Natural killer cell (primary cell): ENCODE measurements around the gene KLF16. TPM values are rescaled to one million over a fixed set of nuclear protein-coding genes. Genes with fewer than 3 reads are reported as not detected.

Experiments used
- ATAC-seq, 3 donors: fragments of 150-1000 bp in 2 of 3; fragments of 200-7000 bp in 1 of 3; cut with Tn5 transposase; 1 replicate in 1 of 3; 2 replicates in 2 of 3; pipeline ENCODE4 v1.10.0; 2021; ENCODE audit warnings: mild to moderate bottlenecking in 2 of 3, moderate library complexity in 2 of 3
- DNase-seq, 2 donors: peaks; one replicate each; pipeline versions ENCODE4 v3.0.0 to v3.0.0-alpha.2; 2013 to 2021; ENCODE audit warnings: mixed read lengths in 1 of 2
- H3K27ac ChIP-seq: one replicate; pipeline ENCODE4 v1.5.1; 2013; ENCODE audit warnings: mild to moderate bottlenecking, low read length
- H3K27me3 ChIP-seq: one replicate; pipeline ENCODE4 v1.6.1; 2013; ENCODE audit warnings: low read length; ENCODE audit not compliant: control insufficient read depth, insufficient read depth
- H3K36me3 ChIP-seq: one replicate; pipeline ENCODE4 v1.6.1; 2013; ENCODE audit warnings: low read length; ENCODE audit not compliant: control insufficient read depth, insufficient read depth
- H3K4me1 ChIP-seq: one replicate; pipeline ENCODE4 v1.6.1; 2013; ENCODE audit warnings: low read length; ENCODE audit not compliant: control insufficient read depth, insufficient read depth
- H3K4me3 ChIP-seq: one replicate; pipeline ENCODE4 v1.5.1; 2013; ENCODE audit warnings: low read length
- H3K9me3 ChIP-seq: one replicate; pipeline ENCODE4 v1.6.1; 2013; ENCODE audit warnings: low read length; ENCODE audit not compliant: control insufficient read depth, insufficient read depth
- H3K27ac Mint-ChIP-seq, 2 donors: one replicate each; pipeline ENCODE4 v1.8.0; 2022; ENCODE audit warnings: mild to moderate bottlenecking in 2 of 2, mixed read lengths in 2 of 2, moderate library complexity in 1 of 2
- H3K27me3 Mint-ChIP-seq, 2 donors: one replicate each; pipeline ENCODE4 v1.8.0; 2022; ENCODE audit warnings: low read depth in 2 of 2, mixed read lengths in 2 of 2
- H3K36me3 Mint-ChIP-seq: one replicate; pipeline ENCODE4 v1.8.0; 2022; ENCODE audit warnings: mixed read lengths
- H3K4me1 Mint-ChIP-seq, 2 donors: one replicate each; pipeline ENCODE4 v1.8.0; 2022; ENCODE audit warnings: mixed read lengths in 2 of 2
- H3K4me3 Mint-ChIP-seq: one replicate; pipeline ENCODE4 v1.8.0; 2022; ENCODE audit warnings: mild to moderate bottlenecking, moderate library complexity, mixed read lengths
- H3K9me3 Mint-ChIP-seq, 2 donors: one replicate each; pipeline ENCODE4 v1.8.0; 2022; ENCODE audit warnings: mixed read lengths in 2 of 2
- CTCF ChIP-seq: fragments of 200-600 bp; IDR thresholded peaks from one replicate; pipeline ENCODE4 v1.8.0; 2022; ENCODE audit warnings: antibody characterized with exemption
- WGBS: methylation state at CpG from one replicate; pipeline ENCODE4 v1.1.7; 2013; ENCODE audit warnings: missing lambda C conversion rate; ENCODE audit not compliant: insufficient coverage; 5-methylcytosine and 5-hydroxymethylcytosine counted together
- intact Hi-C: fragments of 100-400 bp; cut with micrococcal nuclease; formaldehyde crosslinking; loops from one replicate; pipeline ENCODE4 v1.14.2; 2022
- total RNA-seq, 4 donors: library from RNA; stranded (reverse); fragments of 120-200 nt in 1 of 4; gene quantifications; one replicate each; pipeline versions ENCODE4 v1.2.3 to v1.2.4, GENCODE V29; 2013 to 2022

KLF16 gene
- total RNA-seq, 3 donors from 2014 or later (not counting 1 experiment from before 2014, with no cell fraction given), result 29.1 to 38.4 (median 34.8) TPM

GRCh38 chr19:1905110-1905862, 41.9 kb upstream of the KLF16 start, which contains the start of the genes ADAT3 and SCAMP4:
Gene ADAT3, plus strand, starts transcription at chr19:1905399. Its CDS starts 6,649 bp downstream, at chr19:1912048.
Gene SCAMP4, plus strand, starts transcription at chr19:1905399. Its CDS starts 9,621 bp downstream, at chr19:1915020.
- no peaks in the 10 kb centered on the region for H3K9me3 ChIP-seq
- H3K4me1 Mint-ChIP-seq, result peaks cover 22 to 33% of the 10 kb centered on the region in 2 donors
- no peak for TF ChIP-seq CTCF
- under 1% methylated on average over 92 of the region's 92 CpGs for whole genome bisulfite sequencing
- intact Hi-C loops, result loop anchor here (1.0 to 2.0 kb wide), 2 partner anchors 8 to 20 kb away; partner anchors contain the start of gene ABHD17A
- no peaks in the 10 kb centered on the region for H3K9me3 Mint-ChIP-seq
- peaks cover 63% of the 10 kb centered on the region for H3K4me1 ChIP-seq
- H3K36me3 ChIP-seq, result no peaks in the 10 kb centered on the region
- DNase-seq (peak; percentile 94 to 99), ATAC-seq (peak; percentile 94 to 98 (median 96))
- no peaks in the 10 kb centered on the region for H3K27me3 ChIP-seq
- H3K4me3 ChIP-seq, result peak within 1 kb of the TSS; percentile 54
- H3K36me3 Mint-ChIP-seq, result no peaks in the 10 kb centered on the region
- peak within 1 kb of the TSS; percentile 92 for H3K4me3 Mint-ChIP-seq
- H3K27ac ChIP-seq, result peak within 1 kb of the TSS; percentile 69
- peak within 1 kb of the TSS; percentile 81 to 89 for H3K27ac Mint-ChIP-seq
- no peaks in the 10 kb centered on the region for H3K27me3 Mint-ChIP-seq

GRCh38 chr19:1904860-1905109, 41.4 kb upstream of the KLF16 start:
- DNase-seq (no peak), ATAC-seq (no peak)
- Mint-ChIP-seq H3K27ac (peak overlapping the region; percentile 81 to 89), H3K27me3 (no peaks in the 10 kb centered on the region), H3K9me3 (no peaks in the 10 kb centered on the region), H3K4me1 (peaks cover 17 to 28% of the 10 kb centered on the region in 2 donors), H3K36me3 (no peaks in the 10 kb centered on the region), H3K4me3 (no peak overlapping the region)
- Histone ChIP-seq H3K27ac (peak overlapping the region; percentile 69), H3K9me3 (no peaks in the 10 kb centered on the region), H3K4me3 (no peak overlapping the region), H3K4me1 (peaks cover 58% of the 10 kb centered on the region), H3K36me3 (no peaks in the 10 kb centered on the region), H3K27me3 (no peaks in the 10 kb centered on the region)
- TF ChIP-seq CTCF, result no peak
- WGBS, result 39% methylated on average over 8 of the region's 8 CpGs
- intact Hi-C loops, result loop anchor here (1.0 to 2.0 kb wide), 2 partner anchors 7 to 20 kb away; partner anchors contain the start of gene ABHD17A

GRCh38 chr19:1902923-1903322, 39.5 kb upstream of the KLF16 start:
- Mint-ChIP-seq H3K4me3 (peak overlapping the region; percentile 40), H3K36me3 (no peaks in the 10 kb centered on the region), H3K9me3 (no peaks in the 10 kb centered on the region), H3K4me1 (peaks cover 5 to 15% of the 10 kb centered on the region in 2 donors), H3K27ac (no peak overlapping the region), H3K27me3 (no peaks in the 10 kb centered on the region)
- no peak for ATAC-seq
- Histone ChIP-seq H3K4me1 (peaks cover 48% of the 10 kb centered on the region), H3K36me3 (no peaks in the 10 kb centered on the region), H3K9me3 (no peaks in the 10 kb centered on the region), H3K4me3 (no peak overlapping the region), H3K27ac (peak overlapping the region; percentile 26), H3K27me3 (no peaks in the 10 kb centered on the region)
- no peak for DNase-seq
- intact Hi-C loops, result no loop called here
- no peak for TF ChIP-seq CTCF
- WGBS, result 89% methylated on average over 6 of the region's 6 CpGs
